SH-SY5Y (cell line): ENCODE measurements around the gene SNPH.

Experiments
- GATA2 ChIP-seq: IDR thresholded peaks from 2 replicates; pipeline ENCODE4 v1.6.1; 2011; ENCODE audit warnings: mild to moderate bottlenecking, low read depth, low read length
- GATA3 ChIP-seq: IDR thresholded peaks from 2 replicates; pipeline ENCODE4 v1.6.1; 2011; ENCODE audit warnings: low read depth, mild to moderate bottlenecking, low read length, moderate library complexity

The SNPH gene

GRCh38 chr20:1346315-1346969, 80.3 kb downstream of the SNPH start:
- no peak for TF ChIP-seq GATA3
- TF ChIP-seq GATA2 = no peak

DNA sequence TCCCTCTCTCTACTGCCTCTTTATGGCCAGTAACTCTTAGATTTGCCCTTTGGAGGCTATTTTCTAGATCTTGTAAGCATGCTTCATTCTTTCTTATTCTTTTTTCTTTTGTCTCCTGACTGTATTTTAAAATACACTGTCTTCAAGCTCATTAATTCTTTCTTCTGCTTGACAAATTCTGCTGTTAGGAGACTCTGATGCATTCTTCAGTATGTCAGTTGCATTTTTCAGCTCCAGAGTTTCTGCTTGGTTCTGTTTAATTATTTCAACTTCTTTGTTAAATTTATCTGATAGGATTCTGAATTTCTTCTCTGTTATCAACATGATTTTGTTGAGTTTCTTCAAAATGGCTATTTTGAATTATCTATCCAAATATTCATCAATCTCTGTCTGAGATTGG, 87.9 kb downstream of the SNPH start:
- no peak for TF ChIP-seq GATA2
- no peak for TF ChIP-seq GATA3

GRCh38 chr20:1357921-1358671, 92.0 kb downstream of the SNPH start:
- TF ChIP-seq GATA3 (no peak), GATA2 (no peak)
